OCI-LY7 (cell line): ENCODE results near the gene MYBPC2. TPM values are rescaled to one million over a fixed set of nuclear protein-coding genes. Genes with fewer than 3 reads are reported as not detected.

Experiments used
- BruUV-seq: library from RNA; stranded (reverse); fragments of 400-500 nt; replicated peaks from 2 replicates; lab custom pipeline; 2021; lab: Mats Ljungman, UMichigan
- CTCF ChIA-PET: fragments of 300-600 bp; sonication (Branson Sonifier 250); formaldehyde crosslinking; loops from one replicate; lab custom pipeline; 2022; ENCODE audit warnings: antibody characterized with exemption; ENCODE audit not compliant: unreplicated experiment; lab: Charles Lee
- POLR2A ChIA-PET: fragments of 300-600 bp; sonication (Branson Sonifier 250); formaldehyde crosslinking; loops from one replicate; lab custom pipeline; 2022; ENCODE audit warnings: antibody characterized with exemption; lab: Charles Lee
- DNase-seq: peaks from one replicate; pipeline ENCODE4 v3.0.0-alpha.2; 2015; ENCODE audit warnings: low spot score
- H2AFZ ChIP-seq: fragments of 200-600 bp; sonication (generic), shearing (Covaris generic); 2 replicates; pipeline ENCODE4 v1.6.1; 2014; ENCODE audit warnings: mild to moderate bottlenecking, antibody characterized with exemption, low read length, moderate library complexity
- H3K27ac ChIP-seq: fragments of 200-600 bp; sonication (generic); 2 replicates; pipeline ENCODE4 v1.5.1; 2014; ENCODE audit warnings: mixed run types, low read depth, mild to moderate bottlenecking, moderate library complexity, low read length, inconsistent platforms; ENCODE audit not compliant: poor library complexity, severe bottlenecking
- H3K36me3 ChIP-seq: fragments of 200-600 bp; sonication (generic); 2 replicates; pipeline ENCODE4 v1.6.1; 2014; ENCODE audit warnings: mild to moderate bottlenecking, antibody characterized with exemption, low read length, moderate library complexity, mixed read lengths; ENCODE audit not compliant: insufficient read depth
- H3K4me1 ChIP-seq: fragments of 200-600 bp; sonication (generic); 2 replicates; pipeline ENCODE4 v1.5.1; 2014; ENCODE audit warnings: mild to moderate bottlenecking, low read length; ENCODE audit not compliant: insufficient read depth, poor library complexity, severe bottlenecking
- H3K4me2 ChIP-seq: fragments of 200-600 bp; sonication (generic); 2 replicates; pipeline ENCODE4 v1.6.1; 2014; ENCODE audit warnings: mild to moderate bottlenecking, low read length
- H3K4me3 ChIP-seq: fragments of 200-600 bp; sonication (generic); 2 replicates; pipeline ENCODE4 v1.5.1; 2014; ENCODE audit warnings: mild to moderate bottlenecking, low read depth, low read length; ENCODE audit not compliant: poor library complexity, severe bottlenecking
- H3K79me2 ChIP-seq: fragments of 200-600 bp; sonication (generic); 2 replicates; pipeline ENCODE4 v1.6.1; 2016; ENCODE audit warnings: low read depth, mild to moderate bottlenecking, low read length, moderate library complexity, mixed read lengths; ENCODE audit not compliant: insufficient read depth
- H3K9me2 ChIP-seq: fragments of 200-600 bp; sonication (generic); 2 replicates; pipeline ENCODE4 v1.6.1; 2016; ENCODE audit warnings: mild to moderate bottlenecking, low read length, mixed read lengths; ENCODE audit not compliant: insufficient read depth
- H3K9me3 ChIP-seq: fragments of 200-600 bp; sonication (generic); 2 replicates; pipeline ENCODE4 v1.6.1; 2014; ENCODE audit warnings: mild to moderate bottlenecking, mixed run types, low read length, mixed read lengths
- H4K20me1 ChIP-seq: fragments of 200-600 bp; sonication (generic); 2 replicates; pipeline ENCODE4 v1.6.1; 2014; ENCODE audit warnings: mild to moderate bottlenecking, antibody characterized with exemption, low read length, moderate library complexity, mixed read lengths; ENCODE audit not compliant: insufficient read depth
- CTCF ChIP-seq: fragments of 200-600 bp; sonication (generic); conservative IDR thresholded peaks from 2 replicates; pipeline ENCODE4 v1.5.1; 2014; ENCODE audit warnings: mild to moderate bottlenecking, antibody characterized with exemption, low read length, moderate library complexity, mixed read lengths
- EZH2phosphoT487 ChIP-seq: fragments of 200-600 bp; sonication (generic); IDR thresholded peaks from 2 replicates; pipeline ENCODE4 v1.6.1; 2018; ENCODE audit warnings: low read depth, borderline replicate concordance, mild to moderate bottlenecking, mixed run types, antibody characterized with exemption, low read length, moderate library complexity, mixed read lengths
- intact Hi-C: fragments of 100-400 bp; cut with micrococcal nuclease; formaldehyde crosslinking; loops from one replicate; pipeline ENCODE4 v1.10.0; 2022; ENCODE audit not compliant: unreplicated experiment
- total RNA-seq, 2 experiments: library from RNA; depleted of rRNA in 1 of 2; stranded (reverse); fragments of >200 nt in 1 of 2; shearing (Covaris generic) in 1 of 2; gene quantifications; 2 replicates each; pipeline ENCODE4 v1.2.3, GENCODE V29; 2014 to 2022

Gene MYBPC2
- total RNA-seq, 2 experiments from 2014 or later: 15.4 to 28.2 TPM

GRCh38 chr19:50423279-50424113 lies 9.2 kb upstream of the MYBPC2 start:
- no TSS peak for BruUV-seq
- no peak overlapping the region for H3K4me3 ChIP-seq
- H3K4me2 ChIP-seq: no peak overlapping the region

GRCh38 chr19:50425581-50425980 lies 7.1 kb upstream of the MYBPC2 start:
- peaks cover 82% of the 10 kb centered on the region for H3K36me3 ChIP-seq
- no peak overlapping the region for H3K4me3 ChIP-seq
- no TSS peak for BruUV-seq
- no peak overlapping the region for H3K27ac ChIP-seq
- POLR2A ChIA-PET: no interaction called here
- peaks cover 16% of the 10 kb centered on the region for H3K79me2 ChIP-seq
- no peaks in the 10 kb centered on the region; the same call in 1 of the 2 replicates for H4K20me1 ChIP-seq
- no peaks in the 10 kb centered on the region for H3K9me2 ChIP-seq
- peaks cover 53% of the 10 kb centered on the region for H3K4me1 ChIP-seq
- no peak overlapping the region for H3K4me2 ChIP-seq
- CTCF ChIA-PET: no interaction called here
- no peak for TF ChIP-seq CTCF
- no peak for TF ChIP-seq EZH2phosphoT487
- H3K9me3 ChIP-seq: peaks cover 5% of the 10 kb centered on the region; the same call in 1 of the 2 replicates
- no peak overlapping the region for H2AFZ ChIP-seq
- DNase-seq: no peak
- intact Hi-C loops: no loop called here

More at GRCh38 chr19:50423279-50424113, 9.2 kb upstream of the MYBPC2 start:
- Histone ChIP-seq H3K9me2 (no peaks in the 10 kb centered on the region), H2AFZ (no peak overlapping the region), H3K36me3 (peaks cover 74% of the 10 kb centered on the region), H3K27ac (peak overlapping the region; percentile 49), H4K20me1 (no peaks in the 10 kb centered on the region; the same call in 1 of the 2 replicates), H3K79me2 (peaks cover 35% of the 10 kb centered on the region), H3K9me3 (peaks cover 5% of the 10 kb centered on the region; the same call in 1 of the 2 replicates), H3K4me1 (peaks cover 34% of the 10 kb centered on the region)
- ChIA-PET CTCF (no interaction called here), POLR2A (no interaction called here)
- no peak for DNase-seq
- intact Hi-C loops: no loop called here
- TF ChIP-seq EZH2phosphoT487 (no peak), CTCF (no peak)
